ENCODE measurements around the gene CMSS1.

The CMSS1 gene

DNA sequence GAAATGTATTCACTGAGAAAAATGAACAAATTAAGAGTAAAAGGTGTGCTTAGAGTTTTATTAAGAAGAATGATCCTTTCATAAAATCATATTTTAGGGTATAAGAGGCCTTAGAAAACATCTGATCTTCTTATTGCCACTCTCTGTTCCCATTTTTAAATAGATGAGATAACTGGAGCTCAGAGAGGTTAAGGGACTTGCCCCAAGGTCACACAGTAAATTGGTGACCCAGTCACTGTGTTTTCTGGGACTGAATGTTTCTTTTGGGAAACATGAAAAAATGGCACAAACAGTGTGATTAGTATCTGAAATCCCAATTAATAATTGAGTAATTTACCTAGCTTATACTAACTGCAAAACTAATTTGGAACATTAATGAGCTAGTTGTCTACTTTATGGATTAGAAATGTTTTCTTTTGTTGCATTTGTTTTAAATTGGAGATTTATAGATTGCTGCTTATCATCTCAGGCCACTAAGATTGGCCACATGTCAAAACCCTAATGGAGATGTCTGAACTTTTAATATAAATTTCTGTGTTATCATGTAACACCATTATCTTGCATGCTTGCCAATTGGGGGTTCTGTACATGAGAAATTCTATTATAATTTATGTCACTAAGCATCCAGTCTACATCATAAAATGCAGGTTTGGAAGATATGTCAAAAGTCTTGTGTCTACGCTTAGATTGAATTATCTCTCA lies 64.9 kb downstream of the CMSS1 start:
- ATAC-seq = no peak
- TF ChIP-seq SNAI2 (CRISPR knock-in tag; IDR thresholded peaks at IDR 0.05) (no peak), TSHZ2 (CRISPR knock-in tag; IDR thresholded peaks at IDR 0.05) (peak; percentile 94), OSR1 (CRISPR knock-in tag; IDR thresholded peaks at IDR 0.05) (no peak), ISL1 (CRISPR knock-in tag; IDR thresholded peaks at IDR 0.05) (peak; percentile 97), ZFP30 (CRISPR knock-in tag; IDR thresholded peaks at IDR 0.05) (no peak), PPARA (CRISPR knock-in tag; IDR thresholded peaks at IDR 0.05; ENCODE audit: borderline replicate concordance) (no peak), ZNF565 (CRISPR knock-in tag; conservative IDR thresholded peaks at IDR 0.05; ENCODE audit: low read depth) (no peak), ZNF8 (CRISPR knock-in tag; IDR thresholded peaks at IDR 0.05) (no peak), ARNTL (CRISPR knock-in tag; IDR thresholded peaks at IDR 0.05; ENCODE audit: borderline replicate concordance, low read depth) (no peak), ZNF70 (CRISPR knock-in tag; IDR thresholded peaks at IDR 0.05) (no peak), ZFP3 (CRISPR knock-in tag; IDR thresholded peaks at IDR 0.05) (0 out of 2 replicates have a peak, but pooled peaks have one; percentile 56), BACH2 (CRISPR knock-in tag; IDR thresholded peaks at IDR 0.05; ENCODE audit: borderline replicate concordance) (no peak), ZC3H10 (CRISPR knock-in tag; IDR thresholded peaks at IDR 0.05) (no peak), CSDC2 (CRISPR knock-in tag; IDR thresholded peaks at IDR 0.05) (0 out of 2 replicates have a peak, but pooled peaks have one; percentile 59), GLIS3 (CRISPR knock-in tag; IDR thresholded peaks at IDR 0.05) (no peak), RARB (CRISPR knock-in tag; IDR thresholded peaks at IDR 0.05) (no peak), ESRRG (CRISPR knock-in tag; IDR thresholded peaks at IDR 0.05) (no peak), TCF4 (CRISPR knock-in tag; IDR thresholded peaks at IDR 0.05; ENCODE audit: borderline replicate concordance) (peak; percentile 54; the same call in 1 of the 2 replicates), TOX (CRISPR knock-in tag; IDR thresholded peaks at IDR 0.05; ENCODE audit: borderline replicate concordance) (no peak)
- TF ChIP-seq, protein P1, sequence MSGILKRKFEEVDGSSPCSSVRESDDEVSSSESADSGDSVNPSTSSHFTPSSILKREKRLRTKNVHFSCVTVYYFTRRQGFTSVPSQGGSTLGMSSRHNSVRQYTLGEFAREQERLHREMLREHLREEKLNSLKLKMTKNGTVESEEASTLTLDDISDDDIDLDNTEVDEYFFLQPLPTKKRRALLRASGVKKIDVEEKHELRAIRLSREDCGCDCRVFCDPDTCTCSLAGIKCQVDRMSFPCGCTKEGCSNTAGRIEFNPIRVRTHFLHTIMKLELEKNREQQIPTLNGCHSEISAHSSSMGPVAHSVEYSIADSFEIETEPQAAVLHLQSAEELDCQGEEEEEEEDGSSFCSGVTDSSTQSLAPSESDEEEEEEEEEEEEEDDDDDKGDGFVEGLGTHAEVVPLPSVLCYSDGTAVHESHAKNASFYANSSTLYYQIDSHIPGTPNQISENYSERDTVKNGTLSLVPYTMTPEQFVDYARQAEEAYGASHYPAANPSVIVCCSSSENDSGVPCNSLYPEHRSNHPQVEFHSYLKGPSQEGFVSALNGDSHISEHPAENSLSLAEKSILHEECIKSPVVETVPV (CRISPR knock-in tag; IDR thresholded peaks at IDR 0.05) = 0 out of 2 replicates have a peak, but pooled peaks have one; percentile 5
- TF ChIP-seq, protein P2, sequence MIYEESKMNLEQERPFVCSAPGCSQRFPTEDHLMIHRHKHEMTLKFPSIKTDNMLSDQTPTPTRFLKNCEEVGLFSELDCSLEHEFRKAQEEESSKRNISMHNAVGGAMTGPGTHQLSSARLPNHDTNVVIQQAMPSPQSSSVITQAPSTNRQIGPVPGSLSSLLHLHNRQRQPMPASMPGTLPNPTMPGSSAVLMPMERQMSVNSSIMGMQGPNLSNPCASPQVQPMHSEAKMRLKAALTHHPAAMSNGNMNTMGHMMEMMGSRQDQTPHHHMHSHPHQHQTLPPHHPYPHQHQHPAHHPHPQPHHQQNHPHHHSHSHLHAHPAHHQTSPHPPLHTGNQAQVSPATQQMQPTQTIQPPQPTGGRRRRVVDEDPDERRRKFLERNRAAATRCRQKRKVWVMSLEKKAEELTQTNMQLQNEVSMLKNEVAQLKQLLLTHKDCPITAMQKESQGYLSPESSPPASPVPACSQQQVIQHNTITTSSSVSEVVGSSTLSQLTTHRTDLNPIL (CRISPR knock-in tag; IDR thresholded peaks at IDR 0.05; ENCODE audit: low read depth) = 0 out of 2 replicates have a peak, but pooled peaks have one; percentile 44
- TF ChIP-seq, protein P3, sequence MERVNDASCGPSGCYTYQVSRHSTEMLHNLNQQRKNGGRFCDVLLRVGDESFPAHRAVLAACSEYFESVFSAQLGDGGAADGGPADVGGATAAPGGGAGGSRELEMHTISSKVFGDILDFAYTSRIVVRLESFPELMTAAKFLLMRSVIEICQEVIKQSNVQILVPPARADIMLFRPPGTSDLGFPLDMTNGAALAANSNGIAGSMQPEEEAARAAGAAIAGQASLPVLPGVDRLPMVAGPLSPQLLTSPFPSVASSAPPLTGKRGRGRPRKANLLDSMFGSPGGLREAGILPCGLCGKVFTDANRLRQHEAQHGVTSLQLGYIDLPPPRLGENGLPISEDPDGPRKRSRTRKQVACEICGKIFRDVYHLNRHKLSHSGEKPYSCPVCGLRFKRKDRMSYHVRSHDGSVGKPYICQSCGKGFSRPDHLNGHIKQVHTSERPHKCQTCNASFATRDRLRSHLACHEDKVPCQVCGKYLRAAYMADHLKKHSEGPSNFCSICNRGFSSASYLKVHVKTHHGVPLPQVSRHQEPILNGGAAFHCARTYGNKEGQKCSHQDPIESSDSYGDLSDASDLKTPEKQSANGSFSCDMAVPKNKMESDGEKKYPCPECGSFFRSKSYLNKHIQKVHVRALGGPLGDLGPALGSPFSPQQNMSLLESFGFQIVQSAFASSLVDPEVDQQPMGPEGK (CRISPR knock-in tag; IDR thresholded peaks at IDR 0.05; ENCODE audit: borderline replicate concordance) = no peak
- TF ChIP-seq, protein P4, sequence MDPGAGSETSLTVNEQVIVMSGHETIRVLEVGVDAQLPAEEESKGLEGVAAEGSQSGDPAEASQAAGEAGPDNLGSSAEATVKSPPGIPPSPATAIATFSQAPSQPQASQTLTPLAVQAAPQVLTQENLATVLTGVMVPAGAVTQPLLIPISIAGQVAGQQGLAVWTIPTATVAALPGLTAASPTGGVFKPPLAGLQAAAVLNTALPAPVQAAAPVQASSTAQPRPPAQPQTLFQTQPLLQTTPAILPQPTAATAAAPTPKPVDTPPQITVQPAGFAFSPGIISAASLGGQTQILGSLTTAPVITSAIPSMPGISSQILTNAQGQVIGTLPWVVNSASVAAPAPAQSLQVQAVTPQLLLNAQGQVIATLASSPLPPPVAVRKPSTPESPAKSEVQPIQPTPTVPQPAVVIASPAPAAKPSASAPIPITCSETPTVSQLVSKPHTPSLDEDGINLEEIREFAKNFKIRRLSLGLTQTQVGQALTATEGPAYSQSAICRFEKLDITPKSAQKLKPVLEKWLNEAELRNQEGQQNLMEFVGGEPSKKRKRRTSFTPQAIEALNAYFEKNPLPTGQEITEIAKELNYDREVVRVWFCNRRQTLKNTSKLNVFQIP (CRISPR knock-in tag; IDR thresholded peaks at IDR 0.05; ENCODE audit: borderline replicate concordance, low read depth) = no peak

- TF ChIP-seq, protein P1 (CRISPR knock-in tag; IDR thresholded peaks at IDR 0.05) = 0 out of 2 replicates have a peak, but pooled peaks have one; percentile 3
- TF ChIP-seq, protein P4 (CRISPR knock-in tag; IDR thresholded peaks at IDR 0.05; ENCODE audit: borderline replicate concordance, low read depth) = no peak
- TF ChIP-seq, protein P3 (CRISPR knock-in tag; IDR thresholded peaks at IDR 0.05; ENCODE audit: borderline replicate concordance) = no peak
- TF ChIP-seq ISL1 (CRISPR knock-in tag; IDR thresholded peaks at IDR 0.05) (peak; percentile 38; the same call in 1 of the 2 replicates), ARNTL (CRISPR knock-in tag; IDR thresholded peaks at IDR 0.05; ENCODE audit: borderline replicate concordance, low read depth) (no peak), BACH2 (CRISPR knock-in tag; IDR thresholded peaks at IDR 0.05; ENCODE audit: borderline replicate concordance) (no peak)
- no peak for ATAC-seq
Observed at GRCh38 chr3:99883138-99883461, 65.4 kb downstream of the CMSS1 start.

All from SK-N-SH treated with all-trans-retinoic acid at 6 μM for 48 hours (cell line).